Measurements from ENCODE around the gene C16orf46.

Gene C16orf46

GRCh38 chr16:81071805-81072204 is 5.2 kb downstream of the C16orf46 start:
- FAIRE-seq, result no peak
- TF ChIP-seq TAF1 (IDR thresholded peaks at IDR 0.05; ENCODE audit: borderline replicate concordance, low read depth, low read length), result no peak
- TF ChIP-seq POLR2A (IDR thresholded peaks at IDR 0.05; ENCODE audit: low read depth, low read length), result no peak
- TF ChIP-seq POLR2AphosphoS5 (IDR thresholded peaks at IDR 0.05; ENCODE audit: low read depth, low read length), result no peak
- DNase-seq (ENCODE audit: insufficient read length), result no peak

DNA sequence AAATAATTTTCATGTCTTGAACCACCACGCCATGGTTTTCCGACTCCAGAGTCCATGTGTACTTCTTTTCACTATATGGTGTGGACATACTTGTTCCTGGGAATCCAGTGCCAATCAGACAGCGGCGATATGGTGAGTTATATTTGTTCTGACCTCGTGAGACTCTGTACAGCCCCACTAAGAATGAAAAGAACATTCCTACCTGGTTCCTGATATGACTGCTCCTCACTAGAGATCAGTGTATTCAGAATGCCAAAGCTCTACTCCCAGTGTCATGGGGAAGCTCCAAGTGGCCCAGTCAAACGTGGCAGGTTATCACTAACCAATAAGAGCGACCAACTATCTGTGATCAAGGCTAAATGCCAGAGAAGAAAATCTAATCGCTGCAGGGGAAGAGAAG is 6.1 kb downstream of the C16orf46 start:
- DNase-seq (ENCODE audit: insufficient read length), result no peak
- TF ChIP-seq POLR2AphosphoS5 (IDR thresholded peaks at IDR 0.05; ENCODE audit: low read depth, low read length), result no peak
- no peak for TF ChIP-seq POLR2A (IDR thresholded peaks at IDR 0.05; ENCODE audit: low read depth, low read length)
- FAIRE-seq, result no peak

- TF ChIP-seq TAF1 (IDR thresholded peaks at IDR 0.05; ENCODE audit: borderline replicate concordance, low read depth, low read length) (no peak), POLR2A (IDR thresholded peaks at IDR 0.05; ENCODE audit: low read depth, low read length) (no peak), POLR2AphosphoS5 (IDR thresholded peaks at IDR 0.05; ENCODE audit: low read depth, low read length) (no peak)
- DNase-seq (ENCODE audit: insufficient read length), result no peak
- FAIRE-seq, result no peak
Observed at GRCh38 chr16:81069063-81069462, 8.0 kb downstream of the C16orf46 start.

DNA sequence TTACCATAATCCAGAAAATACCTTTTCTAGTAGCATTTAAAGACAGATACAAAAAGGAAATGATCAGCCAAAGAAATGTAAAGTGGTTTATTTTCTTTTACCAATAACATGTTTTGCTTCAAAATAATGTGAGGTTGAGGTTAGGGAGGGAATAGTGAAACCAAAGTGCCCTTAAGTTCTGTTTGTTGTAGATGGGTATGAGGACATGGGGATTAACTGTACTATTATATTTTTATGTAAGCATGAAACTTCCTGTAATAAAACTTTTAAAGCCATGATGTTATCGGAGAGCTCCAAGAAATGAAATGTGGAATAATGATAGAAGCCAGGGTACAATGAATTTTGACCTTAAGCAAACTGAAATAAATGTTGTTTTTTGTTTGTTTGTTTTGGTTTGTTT is 9.9 kb downstream of the C16orf46 start:
- FAIRE-seq (no peak), DNase-seq (ENCODE audit: insufficient read length) (no peak)
- no peak for TF ChIP-seq TAF1 (IDR thresholded peaks at IDR 0.05; ENCODE audit: borderline replicate concordance, low read depth, low read length)
- no peak for TF ChIP-seq POLR2A (IDR thresholded peaks at IDR 0.05; ENCODE audit: low read depth, low read length)
- TF ChIP-seq POLR2AphosphoS5 (IDR thresholded peaks at IDR 0.05; ENCODE audit: low read depth, low read length), result no peak

DNA sequence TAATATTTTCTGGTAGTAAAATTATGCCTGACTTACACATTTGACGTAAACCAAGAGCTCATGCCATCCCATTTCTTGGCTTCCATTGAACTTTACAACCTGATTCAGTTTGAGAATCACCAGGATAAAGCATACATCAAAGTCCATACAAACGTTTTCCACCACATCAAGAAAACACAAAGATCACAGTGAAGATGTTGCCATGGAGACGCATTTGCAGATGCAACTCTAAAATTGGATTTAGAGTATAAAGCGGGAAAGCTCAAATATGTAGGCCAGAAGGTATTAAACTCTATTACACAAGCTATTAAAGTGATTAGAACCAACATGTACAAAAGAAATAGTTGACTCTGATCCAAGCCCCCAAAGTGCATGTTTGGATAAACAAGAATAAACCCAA is 10.4 kb downstream of the C16orf46 start:
- DNase-seq (ENCODE audit: insufficient read length) (no peak), FAIRE-seq (no peak)
- TF ChIP-seq TAF1 (IDR thresholded peaks at IDR 0.05; ENCODE audit: borderline replicate concordance, low read depth, low read length) (no peak), POLR2AphosphoS5 (IDR thresholded peaks at IDR 0.05; ENCODE audit: low read depth, low read length) (no peak), POLR2A (IDR thresholded peaks at IDR 0.05; ENCODE audit: low read depth, low read length) (no peak)

GRCh38 chr16:81061871-81062608 is 15.0 kb downstream of the C16orf46 start:
- FAIRE-seq, result no peak
- no peak for TF ChIP-seq POLR2A (IDR thresholded peaks at IDR 0.05; ENCODE audit: low read depth, low read length)
- no peak for TF ChIP-seq POLR2AphosphoS5 (IDR thresholded peaks at IDR 0.05; ENCODE audit: low read depth, low read length)
- TF ChIP-seq TAF1 (IDR thresholded peaks at IDR 0.05; ENCODE audit: borderline replicate concordance, low read depth, low read length), result no peak

DNA sequence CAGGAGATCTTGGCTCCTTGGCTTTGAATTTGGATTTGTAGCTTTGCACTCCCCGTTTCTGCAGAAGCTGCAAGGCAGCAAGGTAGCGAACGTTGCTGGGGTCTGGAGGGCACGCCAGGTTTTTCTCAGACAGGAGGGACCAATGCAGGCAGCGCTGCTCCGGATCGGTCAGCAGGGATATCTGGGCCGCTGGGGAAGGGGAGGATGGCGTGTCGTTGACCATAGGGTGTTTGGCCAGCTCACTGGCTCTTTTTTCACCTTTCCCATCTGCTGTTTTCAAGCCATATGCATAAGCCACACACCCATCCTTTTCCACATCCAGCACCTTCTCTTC is 15.8 kb downstream of the C16orf46 start:
- DNase-seq (ENCODE audit: insufficient read length) (no peak), FAIRE-seq (no peak)
- no peak for TF ChIP-seq POLR2AphosphoS5 (IDR thresholded peaks at IDR 0.05; ENCODE audit: low read depth, low read length)
- no peak for TF ChIP-seq POLR2A (IDR thresholded peaks at IDR 0.05; ENCODE audit: low read depth, low read length)
- TF ChIP-seq TAF1 (IDR thresholded peaks at IDR 0.05; ENCODE audit: borderline replicate concordance, low read depth, low read length), result no peak

More at GRCh38 chr16:81061871-81062608, 15.0 kb downstream of the C16orf46 start:
- no peak for DNase-seq (ENCODE audit: insufficient read length)

DNA sequence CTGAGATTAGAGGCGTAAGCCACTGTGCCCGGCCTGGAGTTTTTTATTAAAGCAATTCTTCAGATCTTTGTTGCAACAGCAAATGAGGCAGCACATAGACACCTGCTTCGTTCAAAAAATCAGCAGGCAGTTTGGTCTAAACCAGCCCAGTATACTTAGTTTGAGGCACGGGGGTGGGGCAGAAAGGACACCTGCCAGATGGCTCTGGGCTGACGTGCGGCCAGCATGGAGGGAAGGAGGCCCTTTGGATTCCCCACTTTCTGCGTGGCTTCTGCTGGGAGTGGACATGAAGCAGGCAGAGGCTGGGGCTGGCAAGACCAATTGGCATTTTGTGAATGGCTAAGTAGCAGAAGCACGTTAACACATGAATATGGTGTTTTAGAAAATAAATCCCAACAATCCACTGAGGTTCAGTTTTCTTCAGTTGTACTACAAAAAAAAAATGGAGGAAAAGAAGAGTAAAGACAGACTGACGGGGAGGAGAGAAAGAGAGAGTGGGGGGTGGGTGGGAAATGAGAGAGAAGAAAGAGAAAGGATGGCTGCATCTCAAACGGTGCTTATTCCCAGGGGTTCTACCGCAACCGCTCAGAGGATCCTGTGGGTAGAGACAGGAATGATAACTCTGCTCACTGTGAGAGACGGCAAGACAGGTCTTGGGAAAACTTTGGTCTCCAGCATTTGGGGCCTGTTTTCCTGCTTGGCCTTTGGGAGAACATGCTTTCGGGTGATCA is 16.3 kb downstream of the C16orf46 start:
- no peak for FAIRE-seq
- DNase-seq (ENCODE audit: insufficient read length), result no peak
- no peak for TF ChIP-seq POLR2A (IDR thresholded peaks at IDR 0.05; ENCODE audit: low read depth, low read length)
- no peak for TF ChIP-seq POLR2AphosphoS5 (IDR thresholded peaks at IDR 0.05; ENCODE audit: low read depth, low read length)
- TF ChIP-seq TAF1 (IDR thresholded peaks at IDR 0.05; ENCODE audit: borderline replicate concordance, low read depth, low read length), result no peak

- no peak for DNase-seq (ENCODE audit: insufficient read length)
- TF ChIP-seq POLR2A (IDR thresholded peaks at IDR 0.05; ENCODE audit: low read depth, low read length) (no peak), POLR2AphosphoS5 (IDR thresholded peaks at IDR 0.05; ENCODE audit: low read depth, low read length) (no peak), TAF1 (IDR thresholded peaks at IDR 0.05; ENCODE audit: borderline replicate concordance, low read depth, low read length) (no peak)
Observed at GRCh38 chr16:81053761-81054160, 23.3 kb downstream of the C16orf46 start.

DNA sequence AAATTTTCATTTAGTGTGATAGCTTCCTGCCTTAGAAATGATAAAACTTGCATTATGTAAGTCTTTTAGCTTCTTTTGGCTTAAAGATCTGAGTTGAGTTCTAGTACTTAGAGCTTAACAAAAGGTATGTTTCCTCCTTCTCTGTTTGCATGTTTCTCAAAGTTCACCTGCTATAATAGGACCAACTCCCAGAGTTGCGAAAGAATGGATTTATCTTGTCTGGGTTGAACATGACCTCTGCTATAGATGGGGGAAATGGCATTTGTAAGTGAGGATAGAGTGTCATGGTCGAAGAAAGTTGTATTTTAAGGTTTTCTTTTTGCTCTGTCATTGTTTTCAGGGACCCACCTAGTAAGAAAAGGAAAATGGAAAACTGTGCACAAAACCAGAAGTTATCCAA is 34.2 kb downstream of the C16orf46 start:
- no peak for DNase-seq (ENCODE audit: insufficient read length)
- FAIRE-seq, result no peak
- TF ChIP-seq POLR2A (IDR thresholded peaks at IDR 0.05; ENCODE audit: low read depth, low read length), result no peak
- no peak for TF ChIP-seq TAF1 (IDR thresholded peaks at IDR 0.05; ENCODE audit: borderline replicate concordance, low read depth, low read length)

More at GRCh38 chr16:81053761-81054160, 23.3 kb downstream of the C16orf46 start:
- FAIRE-seq, result no peak

DNA sequence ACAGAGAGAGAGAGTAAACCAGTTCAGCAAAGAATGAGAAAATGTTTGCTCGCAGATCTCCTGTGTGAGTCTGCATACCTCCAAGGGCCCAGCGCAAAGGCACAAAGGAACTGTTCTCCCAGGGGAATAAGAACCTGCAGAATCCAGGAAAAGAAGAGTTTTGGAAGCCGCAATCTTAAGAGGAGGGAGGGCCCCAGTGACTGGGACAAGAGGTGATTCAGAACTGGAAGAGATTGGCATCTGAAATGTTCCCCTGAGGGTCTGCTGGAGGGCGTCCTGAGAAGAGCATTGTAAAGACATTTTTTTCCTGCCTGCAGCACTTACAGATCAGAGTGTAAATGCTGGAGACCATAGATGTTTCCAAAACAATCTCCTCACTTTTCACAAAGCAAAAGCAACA is 35.3 kb downstream of the C16orf46 start:
- FAIRE-seq, result no peak
- TF ChIP-seq POLR2AphosphoS5 (IDR thresholded peaks at IDR 0.05; ENCODE audit: low read depth, low read length), result no peak
- TF ChIP-seq TAF1 (IDR thresholded peaks at IDR 0.05; ENCODE audit: borderline replicate concordance, low read depth, low read length), result no peak
- TF ChIP-seq POLR2A (IDR thresholded peaks at IDR 0.05; ENCODE audit: low read depth, low read length), result no peak

DNA sequence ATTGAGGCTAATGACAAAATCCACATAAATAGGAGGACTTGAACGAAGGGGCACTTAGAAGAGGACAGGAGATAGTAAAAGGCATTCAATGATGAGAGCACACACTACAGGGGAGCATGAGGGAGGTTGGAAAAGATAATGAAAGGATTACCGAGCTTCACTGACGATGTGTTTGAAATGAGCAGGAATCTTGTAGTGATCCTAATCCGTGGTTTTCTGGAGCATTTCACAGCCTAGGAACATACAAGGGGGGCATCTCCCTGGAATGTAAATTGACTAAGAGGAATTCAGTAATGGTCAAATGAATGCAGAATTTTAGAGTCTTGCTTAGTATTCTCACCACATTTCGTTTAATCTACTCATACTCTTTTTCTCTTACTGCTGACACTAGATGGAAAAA is 36.2 kb downstream of the C16orf46 start:
- TF ChIP-seq POLR2A (IDR thresholded peaks at IDR 0.05; ENCODE audit: low read depth, low read length), result no peak
- no peak for DNase-seq (ENCODE audit: insufficient read length)
- no peak for FAIRE-seq

More for the DNA sequence above, 35.3 kb downstream of the C16orf46 start:
- no peak for DNase-seq (ENCODE audit: insufficient read length)

All from GM12892 (cell line).